IMR-90 (cell line): ENCODE results near the gene ARHGAP8. TPM values are rescaled to one million over a fixed set of nuclear protein-coding genes. Genes with fewer than 3 reads are reported as not detected.
A peak's percentile ranks its signal among the peaks of the same experiment; 100 is the strongest.

Source experiments
- ATAC-seq: fragments of 200-7000 bp; cut with Tn5 transposase; 2 replicates; pipeline ENCODE4 v1.9.1; 2020; ENCODE audit warnings: low read depth, mild to moderate bottlenecking, moderate library complexity
- BruUV-seq: library from RNA; stranded (reverse); fragments of 400-500 nt; replicated peaks from 2 replicates; lab custom pipeline; 2021; lab: Mats Ljungman, UMichigan
- CTCF ChIA-PET: fragments of 300-600 bp; formaldehyde crosslinking; extraction: SDS; loops from one replicate; lab custom pipeline; 2021; ENCODE audit warnings: antibody characterized with exemption; lab: Yijun Ruan, JAX
- POLR2A ChIA-PET: fragments of 300-600 bp; sonication (Branson Sonifier 250); formaldehyde crosslinking; loops from one replicate; lab custom pipeline; 2022; ENCODE audit warnings: antibody characterized with exemption; ENCODE audit not compliant: unreplicated experiment; lab: Charles Lee
- DNase-seq: peaks from one replicate; pipeline ENCODE4 v3.0.0; 2013
- H2AFZ ChIP-seq: replicated peaks from 2 replicates; pipeline ENCODE3; 2013; ENCODE audit warnings: low read length, mild to moderate bottlenecking; ENCODE audit not compliant: poor library complexity
- H2AK5ac ChIP-seq: 2 replicates; pipeline ENCODE4 v1.6.1; 2013; ENCODE audit warnings: low read depth, low read length, inconsistent platforms
- H2AK9ac ChIP-seq: replicated peaks from 2 replicates; pipeline ENCODE3; 2013; ENCODE audit warnings: mild to moderate bottlenecking, low read depth, low read length, moderate library complexity; ENCODE audit not compliant: poor library complexity
- H2BK120ac ChIP-seq: 2 replicates; pipeline ENCODE4 v1.6.1; 2013; ENCODE audit warnings: low read depth, low read length, inconsistent platforms
- H2BK15ac ChIP-seq: 3 replicates; pipeline ENCODE4 v1.6.1; 2013; ENCODE audit warnings: low read depth, low read length, inconsistent platforms
- H2BK20ac ChIP-seq: 2 replicates; pipeline ENCODE4 v1.6.1; 2013; ENCODE audit warnings: low read depth, mild to moderate bottlenecking, inconsistent platforms, low read length, moderate library complexity
- H2BK5ac ChIP-seq: 2 replicates; pipeline ENCODE4 v1.6.1; 2013; ENCODE audit warnings: mild to moderate bottlenecking, low read depth, low read length, inconsistent platforms; ENCODE audit not compliant: poor library complexity, severe bottlenecking
- H3K14ac ChIP-seq: replicated peaks from 2 replicates; pipeline ENCODE4 v1.6.1; 2013; ENCODE audit warnings: low read depth, low read length, inconsistent platforms
- H3K18ac ChIP-seq: 2 replicates; pipeline ENCODE4 v1.6.1; 2013; ENCODE audit warnings: low read depth, low read length, control low read depth
- H3K23ac ChIP-seq: 2 replicates; pipeline ENCODE4 v1.6.1; 2013; ENCODE audit warnings: low read depth, low read length, inconsistent platforms
- H3K27ac ChIP-seq: 2 replicates; pipeline ENCODE4 v1.5.1; 2013; ENCODE audit warnings: mild to moderate bottlenecking, control low read depth, low read length; ENCODE audit not compliant: insufficient read depth
- H3K27me3 ChIP-seq: 2 replicates; pipeline ENCODE4 v1.6.1; 2013; ENCODE audit warnings: low read length; ENCODE audit not compliant: control insufficient read depth, insufficient read depth
- H3K36me3 ChIP-seq: 2 replicates; pipeline ENCODE4 v1.6.1; 2013; ENCODE audit warnings: low read length, mixed read lengths; ENCODE audit not compliant: control insufficient read depth, insufficient read depth
- H3K4ac ChIP-seq: 2 replicates; pipeline ENCODE4 v1.6.1; 2013; ENCODE audit warnings: low read depth, low read length, inconsistent platforms
- H3K4me1 ChIP-seq: 2 replicates; pipeline ENCODE4 v1.6.1; 2013; ENCODE audit warnings: low read length, mixed read lengths; ENCODE audit not compliant: control insufficient read depth, insufficient read depth
- H3K4me2 ChIP-seq: 2 replicates; pipeline ENCODE4 v1.6.1; 2013; ENCODE audit warnings: low read depth, mild to moderate bottlenecking, control low read depth, low read length, moderate library complexity
- H3K4me3 ChIP-seq: 2 replicates; pipeline ENCODE4 v1.5.1; 2013; ENCODE audit warnings: low read depth, mild to moderate bottlenecking, control low read depth, low read length, moderate library complexity; ENCODE audit not compliant: insufficient read depth
- H3K56ac ChIP-seq: 2 replicates; pipeline ENCODE4 v1.6.1; 2013; ENCODE audit warnings: low read length, inconsistent platforms; ENCODE audit not compliant: insufficient read depth; ENCODE audit errors: extremely low read depth
- H3K79me1 ChIP-seq, 2 experiments: 2 replicates each; pipeline ENCODE4 v1.6.1; 2013; ENCODE audit warnings: low read length in 2 of 2, inconsistent platforms in 1 of 2, low read depth in 1 of 2
- H3K9ac ChIP-seq: 2 replicates; pipeline ENCODE4 v1.6.1; 2013; ENCODE audit warnings: low read depth, low read length, control low read depth
- H3K9me1 ChIP-seq: 2 replicates; pipeline ENCODE4 v1.6.1; 2013; ENCODE audit warnings: low read length, inconsistent platforms; ENCODE audit not compliant: insufficient read depth
- H3K9me3 ChIP-seq: 2 replicates; pipeline ENCODE4 v1.6.1; 2013; ENCODE audit warnings: low read length; ENCODE audit not compliant: control insufficient read depth, insufficient read depth
- H4K20me1 ChIP-seq: 2 replicates; pipeline ENCODE4 v1.6.1; 2013; ENCODE audit warnings: low read length, inconsistent platforms; ENCODE audit not compliant: insufficient read depth
- H4K5ac ChIP-seq: 2 replicates; pipeline ENCODE4 v1.6.1; 2013; ENCODE audit warnings: mild to moderate bottlenecking, low read depth, low read length, control low read depth
- H4K8ac ChIP-seq, 2 experiments: 2 replicates each; pipeline ENCODE4 v1.6.1; 2013; ENCODE audit warnings: low read depth in 2 of 2, low read length in 2 of 2, control low read depth in 1 of 2, inconsistent platforms in 1 of 2
- H4K91ac ChIP-seq: 2 replicates; pipeline ENCODE4 v1.6.1; 2013; ENCODE audit warnings: low read depth, low read length, inconsistent platforms; ENCODE audit not compliant: insufficient read depth
- BHLHE40 ChIP-seq: fragments of 150-350 bp; IDR thresholded peaks from 2 replicates; pipeline ENCODE4 v1.6.1; 2016; ENCODE audit warnings: mild to moderate bottlenecking, low read depth, low read length
- CEBPB ChIP-seq: IDR thresholded peaks from 2 replicates; pipeline ENCODE4 v1.6.1; 2012; ENCODE audit warnings: low read depth, low read length, improper control_type of control experiment
- CHD1 ChIP-seq: IDR thresholded peaks from 2 replicates; pipeline ENCODE4 v1.6.1; 2012; ENCODE audit warnings: low read depth, low read length, improper control_type of control experiment
- CTCF ChIP-seq: conservative IDR thresholded peaks from 2 replicates; pipeline ENCODE4 v1.5.1; 2012; ENCODE audit warnings: mild to moderate bottlenecking, low read depth, low read length, improper control_type of control experiment
- ELK1 ChIP-seq: fragments of 150-350 bp; IDR thresholded peaks from 2 replicates; pipeline ENCODE4 v1.6.1; 2016; ENCODE audit warnings: low read depth, mild to moderate bottlenecking, low read length, moderate library complexity, borderline replicate concordance
- FOS ChIP-seq: fragments of 150-350 bp; IDR thresholded peaks from 2 replicates; pipeline ENCODE4 v1.6.1; 2016; ENCODE audit warnings: low read depth, low read length
- MAFK ChIP-seq: IDR thresholded peaks from 2 replicates; pipeline ENCODE4 v1.6.1; 2012; ENCODE audit warnings: low read depth, low read length, improper control_type of control experiment
- MAZ ChIP-seq: IDR thresholded peaks from 2 replicates; pipeline ENCODE4 v1.6.1; 2012; ENCODE audit warnings: low read depth, mild to moderate bottlenecking, low read length, improper control_type of control experiment, moderate library complexity, borderline replicate concordance
- MXI1 ChIP-seq: IDR thresholded peaks from 2 replicates; pipeline ENCODE4 v1.6.1; 2012; ENCODE audit warnings: low read depth, mild to moderate bottlenecking, low read length, moderate library complexity, borderline replicate concordance
- NFE2L2 ChIP-seq: fragments of 150-350 bp; IDR thresholded peaks from 2 replicates; pipeline ENCODE4 v1.6.1; 2016; ENCODE audit warnings: low read depth, mild to moderate bottlenecking, low read length
- POLR2A ChIP-seq: IDR thresholded peaks from 2 replicates; pipeline ENCODE4 v1.6.1; 2012; ENCODE audit warnings: mild to moderate bottlenecking, low read depth, low read length
- RAD21 ChIP-seq: IDR thresholded peaks from 2 replicates; pipeline ENCODE4 v1.6.1; 2012; ENCODE audit warnings: low read length, improper control_type of control experiment
- RCOR1 ChIP-seq: IDR thresholded peaks from 2 replicates; pipeline ENCODE4 v1.6.1; 2012; ENCODE audit warnings: mild to moderate bottlenecking, low read length, improper control_type of control experiment; ENCODE audit not compliant: insufficient replicate concordance
- RFX5 ChIP-seq: IDR thresholded peaks from 2 replicates; pipeline ENCODE4 v1.8.0; 2012; ENCODE audit warnings: low read depth, mild to moderate bottlenecking, low read length, moderate library complexity
- SMC3 ChIP-seq: fragments of 150-350 bp; IDR thresholded peaks from 2 replicates; pipeline ENCODE4 v1.6.1; 2016; ENCODE audit warnings: low read depth, mild to moderate bottlenecking, antibody characterized with exemption, low read length, moderate library complexity
- USF2 ChIP-seq: fragments of 150-350 bp; IDR thresholded peaks from 2 replicates; pipeline ENCODE4 v1.6.1; 2017; ENCODE audit warnings: mild to moderate bottlenecking, antibody characterized with exemption, low read length, low read depth
- WGBS, 2 experiments: methylation state at CpG; one replicate each; pipeline versions ENCODE4 v1.1.5 to v1.1.7; 2013; ENCODE audit warnings: missing lambda C conversion rate in 2 of 2; ENCODE audit not compliant: insufficient read length in 1 of 2; ENCODE audit errors: extremely low coverage in 2 of 2; 5-methylcytosine and 5-hydroxymethylcytosine counted together
- dilution Hi-C: fragments of 300-500 bp; cut with HindIII; formaldehyde crosslinking; loops from one replicate; pipeline ENCODE4 v1.14.3; 2018; ENCODE audit warnings: low sequenced_read_pairs; ENCODE audit not compliant: unreplicated experiment
- in situ Hi-C: fragments of 300-500 bp; cut with MboI; formaldehyde crosslinking; loops from 3 replicates; pipeline ENCODE4 v1.14.3; 2019; ENCODE audit warnings: low sequenced_read_pairs, inconsistent platforms, mixed read lengths
- intact Hi-C: fragments of 100-400 bp; cut with micrococcal nuclease; formaldehyde crosslinking; loops from 2 replicates; pipeline ENCODE4 v1.10.0; 2022
- polyA plus RNA-seq, 3 experiments: library from polyadenylated mRNA; depleted of rRNA; stranded (reverse); fragments of >200 nt; gene quantifications; 2 replicates each; pipeline ENCODE4 v1.2.3, GENCODE V29; 2012; ENCODE audit warnings: low replicate concordance in 1 of 3
- total RNA-seq: library from RNA; depleted of rRNA; stranded (reverse); fragments of >200 nt; gene quantifications from 2 replicates; pipeline ENCODE4 v1.2.3, GENCODE V29; 2012

The ARHGAP8 gene
- total and polyA plus RNA-seq, 2 of the 4 experiments (the other 2 are of a cell fraction): 0.18 to 0.21 TPM

GRCh38 chr22:44743247-44743646 lies 9.1 kb upstream of the ARHGAP8 start:
- Histone ChIP-seq H3K23ac (no peak overlapping the region; the same call in none of the 2 replicates), H3K4me3 (no peak overlapping the region), H3K9me1 (peaks cover 16% of the 10 kb centered on the region), H4K91ac (peak overlapping the region; percentile 43), H3K18ac (peak overlapping the region; percentile 29), H3K27ac (peak overlapping the region; percentile 9; the same call in 1 of the 2 replicates), H3K56ac (no peak overlapping the region), H4K5ac (peak overlapping the region; percentile 4; the same call in 1 of the 2 replicates), H2BK5ac (no peak overlapping the region), H4K20me1 (peaks cover 3% of the 10 kb centered on the region; the same call in 1 of the 2 replicates), H2AFZ (peak overlapping the region; percentile 56), H3K79me1 (no peaks in the 10 kb centered on the region), H4K8ac (peak overlapping the region in 1 of 2 experiments; percentile 8; a peak in 1 of 4 replicates), H3K4me2 (peak overlapping the region; percentile 47; the same call in 1 of the 2 replicates), H3K4me1 (peaks cover 29% of the 10 kb centered on the region), H2AK5ac (peak overlapping the region; percentile 25; the same call in 1 of the 2 replicates), H3K9me3 (no peaks in the 10 kb centered on the region), H2BK20ac (peak overlapping the region; percentile 39; the same call in 1 of the 2 replicates), H3K27me3 (no peaks in the 10 kb centered on the region; the same call in 1 of the 2 replicates), H3K14ac (peak overlapping the region; percentile 69), H2BK120ac (peak overlapping the region; percentile 16), H2BK15ac (0 out of 3 replicates have a peak overlapping the region, but pooled peaks have one; percentile 9), H2AK9ac (no peak overlapping the region), H3K4ac (peak overlapping the region; percentile 60; the same call in 1 of the 2 replicates), H3K36me3 (no peaks in the 10 kb centered on the region), H3K9ac (no peak overlapping the region)
- BruUV-seq: no TSS peak
- DNase-seq (no peak), ATAC-seq (no peak)
- TF ChIP-seq RCOR1 (no peak), CHD1 (no peak), MAZ (no peak), CTCF (no peak), FOS (no peak), USF2 (no peak), POLR2A (no peak), BHLHE40 (no peak), MXI1 (no peak), SMC3 (no peak), RFX5 (no peak), MAFK (no peak), ELK1 (no peak), RAD21 (no peak), NFE2L2 (no peak), CEBPB (no peak)
- WGBS, 2 experiments: 90% methylated on average over 2 of the region's 11 CpGs; no CpG with 5 or more reads in 1 of the 2 experiments
- dilution Hi-C loops (no loop called here), in situ Hi-C loops (no loop called here), intact Hi-C loops (no loop called here)
- POLR2A ChIA-PET: no interaction called here
- CTCF ChIA-PET: no interaction called here
